ENCODE measurements around the gene MIPEP.

The MIPEP gene

GRCh38 chr13:23828086-23828485, 61.1 kb downstream of the MIPEP start:
- TF ChIP-seq EZH2phosphoT487 (IDR thresholded peaks at IDR 0.05; ENCODE audit: borderline replicate concordance, low read length): no peak
- Histone ChIP-seq H3K36me3 (ENCODE audit: control insufficient read depth, low read length) (no peaks in the 10 kb centered on the region), H3K27me3 (ENCODE audit: control insufficient read depth, low read length) (no peaks in the 10 kb centered on the region), H3K9me3 (ENCODE audit: control insufficient read depth, insufficient read depth, low read length) (no peaks in the 10 kb centered on the region), H3K9me2 (replicated peaks; ENCODE audit: control insufficient read depth, low read length) (no peaks in the 10 kb centered on the region), H3K4me3 (ENCODE audit: low read length) (no peak overlapping the region), H3K4me1 (ENCODE audit: control insufficient read depth, low read length) (no peaks in the 10 kb centered on the region), H4K20me1 (ENCODE audit: control insufficient read depth, insufficient read depth, low read depth, low read length) (no peaks in the 10 kb centered on the region; the same call in 1 of the 2 replicates), H3K4me2 (ENCODE audit: low read length) (no peak overlapping the region), H3K27ac (ENCODE audit: low read depth, low read length) (no peak overlapping the region), H3F3A (ENCODE audit: control insufficient read depth, insufficient read depth) (no peaks in the 10 kb centered on the region), H3K79me2 (ENCODE audit: control insufficient read depth, low read length) (no peaks in the 10 kb centered on the region)

- Histone ChIP-seq H3K4me2 (ENCODE audit: low read length) (no peak overlapping the region), H3K4me3 (ENCODE audit: low read length) (no peak overlapping the region), H3K27ac (ENCODE audit: low read depth, low read length) (no peak overlapping the region), H3K27me3 (ENCODE audit: control insufficient read depth, low read length) (no peaks in the 10 kb centered on the region), H3K36me3 (ENCODE audit: control insufficient read depth, low read length) (no peaks in the 10 kb centered on the region), H4K20me1 (ENCODE audit: control insufficient read depth, insufficient read depth, low read depth, low read length) (0 out of 2 replicates have a peak, but pooled peaks cover 5% of the 10 kb centered on the region), H3K9me2 (replicated peaks; ENCODE audit: control insufficient read depth, low read length) (no peaks in the 10 kb centered on the region), H3K79me2 (ENCODE audit: control insufficient read depth, low read length) (no peaks in the 10 kb centered on the region), H3K9me3 (ENCODE audit: control insufficient read depth, insufficient read depth, low read length) (no peaks in the 10 kb centered on the region), H3K4me1 (ENCODE audit: control insufficient read depth, low read length) (no peaks in the 10 kb centered on the region), H3F3A (ENCODE audit: control insufficient read depth, insufficient read depth) (no peaks in the 10 kb centered on the region)
- TF ChIP-seq EZH2phosphoT487 (IDR thresholded peaks at IDR 0.05; ENCODE audit: borderline replicate concordance, low read length) (no peak), CTCF (IDR thresholded peaks at IDR 0.05; ENCODE audit: low read depth, low read length, poor library complexity, severe bottlenecking) (no peak)
These were observed 64.0 kb downstream of the MIPEP start for GRCh38 chr13:23825179-23825578.

- Histone ChIP-seq H3K36me3 (ENCODE audit: control insufficient read depth, low read length) (no peaks in the 10 kb centered on the region), H3K27ac (ENCODE audit: low read depth, low read length) (no peak overlapping the region), H3K27me3 (ENCODE audit: control insufficient read depth, low read length) (no peaks in the 10 kb centered on the region), H3K79me2 (ENCODE audit: control insufficient read depth, low read length) (no peaks in the 10 kb centered on the region), H3F3A (ENCODE audit: control insufficient read depth, insufficient read depth) (no peaks in the 10 kb centered on the region), H3K4me1 (ENCODE audit: control insufficient read depth, low read length) (no peaks in the 10 kb centered on the region), H3K9me3 (ENCODE audit: control insufficient read depth, insufficient read depth, low read length) (no peaks in the 10 kb centered on the region), H3K4me2 (ENCODE audit: low read length) (no peak overlapping the region), H3K4me3 (ENCODE audit: low read length) (no peak overlapping the region), H3K9me2 (replicated peaks; ENCODE audit: control insufficient read depth, low read length) (no peaks in the 10 kb centered on the region), H4K20me1 (ENCODE audit: control insufficient read depth, insufficient read depth, low read depth, low read length) (0 out of 2 replicates have a peak, but pooled peaks cover 5% of the 10 kb centered on the region)
- TF ChIP-seq CTCF (IDR thresholded peaks at IDR 0.05; ENCODE audit: low read depth, low read length, poor library complexity, severe bottlenecking) (no peak), EZH2phosphoT487 (IDR thresholded peaks at IDR 0.05; ENCODE audit: borderline replicate concordance, low read length) (no peak)
These were observed 64.8 kb downstream of the MIPEP start for GRCh38 chr13:23824371-23824770.

- Histone ChIP-seq H4K20me1 (ENCODE audit: control insufficient read depth, insufficient read depth, low read depth, low read length) (0 out of 2 replicates have a peak, but pooled peaks cover 5% of the 10 kb centered on the region), H3K79me2 (ENCODE audit: control insufficient read depth, low read length) (no peaks in the 10 kb centered on the region), H3K4me2 (ENCODE audit: low read length) (no peak overlapping the region), H3K36me3 (ENCODE audit: control insufficient read depth, low read length) (no peaks in the 10 kb centered on the region), H3K4me3 (ENCODE audit: low read length) (no peak overlapping the region), H3K4me1 (ENCODE audit: control insufficient read depth, low read length) (no peaks in the 10 kb centered on the region), H3K27me3 (ENCODE audit: control insufficient read depth, low read length) (no peaks in the 10 kb centered on the region), H3K27ac (ENCODE audit: low read depth, low read length) (no peak overlapping the region), H3K9me2 (replicated peaks; ENCODE audit: control insufficient read depth, low read length) (no peaks in the 10 kb centered on the region), H3F3A (ENCODE audit: control insufficient read depth, insufficient read depth) (no peaks in the 10 kb centered on the region), H3K9me3 (ENCODE audit: control insufficient read depth, insufficient read depth, low read length) (no peaks in the 10 kb centered on the region)
- TF ChIP-seq EZH2phosphoT487 (IDR thresholded peaks at IDR 0.05; ENCODE audit: borderline replicate concordance, low read length) (no peak), CTCF (IDR thresholded peaks at IDR 0.05; ENCODE audit: low read depth, low read length, poor library complexity, severe bottlenecking) (no peak)
These were observed 66.9 kb downstream of the MIPEP start for GRCh38 chr13:23822252-23822824.
